Activated T-cell treated with anti-CD3 and anti-CD28 coated beads, Interleukin-2, amount 50 U/mL, for 4 hours (primary cell): Measurements from ENCODE around the gene OSM. TPM values are rescaled to one million over a fixed set of nuclear protein-coding genes. Genes with fewer than 3 reads are reported as not detected.
"Not testable (repeated sequence)": the region's sequence is repeated elsewhere in the genome, so short reads cannot be mapped to it uniquely, and the experiment has no call there.

Experiments
- ATAC-seq, 2 donors: fragments of 200-7000 bp; cut with Tn5 transposase; one replicate each; pipeline ENCODE4 v1.10.0; 2021
- DNase-seq: peaks from one replicate; pipeline ENCODE4 v3.0.0-alpha.2; 2020
- H3K27me3 Mint-ChIP-seq: one replicate; pipeline ENCODE4 v1.8.0; 2021; ENCODE audit warnings: low read depth, mixed read lengths
- H3K36me3 Mint-ChIP-seq: one replicate; pipeline ENCODE4 v1.8.0; 2022; ENCODE audit warnings: mixed read lengths; ENCODE audit not compliant: insufficient read depth
- H3K4me1 Mint-ChIP-seq: one replicate; pipeline ENCODE4 v1.8.0; 2021; ENCODE audit warnings: low read depth, mixed read lengths
- H3K4me3 Mint-ChIP-seq: one replicate; pipeline ENCODE4 v1.8.0; 2021; ENCODE audit warnings: mild to moderate bottlenecking, moderate library complexity, mixed read lengths
- H3K9me3 Mint-ChIP-seq: one replicate; pipeline ENCODE4 v1.8.0; 2021; ENCODE audit warnings: mixed read lengths
- total RNA-seq, 3 donors: library from RNA; stranded (reverse); gene quantifications; one replicate each; pipeline ENCODE4 v1.2.1, GENCODE V29; 2021

Gene OSM
- total RNA-seq, 3 donors from 2014 or later, result 18.4 to 30.7 (median 22.2) TPM

- Mint-ChIP-seq H3K36me3 (peaks cover 24% of the 10 kb centered on the region), H3K9me3 (no peaks in the 10 kb centered on the region), H3K4me1 (peaks cover 24% of the 10 kb centered on the region), H3K4me3 (peak overlapping the region; percentile 92), H3K27me3 (no peaks in the 10 kb centered on the region)
- no peak for ATAC-seq
- no peak for DNase-seq
These were observed 24.9 kb downstream of the OSM start for GRCh38 chr22:30241576-30242371.

- H3K4me3 Mint-ChIP-seq, result peak overlapping the region; percentile 92
These were observed 25.9 kb downstream of the OSM start for GRCh38 chr22:30240541-30241417.

DNA sequence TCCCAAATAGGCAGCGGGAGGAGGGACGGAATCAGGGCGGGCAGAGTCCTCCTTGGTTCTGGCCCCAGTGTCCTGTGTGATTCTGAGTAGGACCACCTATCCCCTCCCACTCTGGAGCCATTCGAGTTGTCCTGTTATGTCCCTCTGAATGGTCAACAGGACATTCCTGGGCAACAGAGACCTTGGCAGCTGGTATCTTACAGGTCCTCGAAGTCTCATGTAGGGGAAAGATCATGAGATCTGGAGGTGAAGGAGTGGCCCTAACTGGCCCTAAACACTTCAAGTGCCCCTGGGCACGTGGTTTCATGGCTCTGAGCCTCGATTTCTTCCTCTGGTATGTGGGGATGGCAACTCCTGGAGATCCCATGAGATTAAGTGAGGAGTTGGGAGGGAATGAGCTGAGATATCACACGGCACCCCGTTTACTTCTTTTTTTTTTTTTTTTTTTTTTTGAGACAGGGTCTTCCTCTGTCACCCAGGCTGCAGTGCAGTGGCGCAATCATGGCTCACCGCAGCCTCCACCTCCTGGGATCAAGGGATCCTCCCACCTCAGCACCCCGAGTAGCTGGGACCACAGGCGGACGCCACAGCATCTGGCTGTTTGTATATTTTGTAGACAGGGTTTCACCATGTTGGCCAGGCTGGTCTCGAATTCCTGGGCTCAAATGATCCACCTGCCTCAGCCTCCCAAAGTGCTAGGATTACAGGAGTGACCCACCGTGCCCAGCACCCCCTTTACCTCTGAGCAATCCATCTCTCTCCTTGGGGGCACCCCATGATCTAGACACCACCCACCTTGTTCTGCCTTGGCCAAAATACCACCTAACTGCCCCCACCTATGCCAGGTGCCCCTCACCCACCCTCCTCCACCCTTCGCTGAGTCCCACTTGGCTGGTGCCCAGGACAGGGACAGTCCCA, 26.9 kb downstream of the OSM start:
- DNase-seq (no peak), ATAC-seq (no peak)
- peaks cover 17% of the 10 kb centered on the region for H3K4me1 Mint-ChIP-seq
- no peaks in the 10 kb centered on the region for H3K9me3 Mint-ChIP-seq
- peaks cover 22% of the 10 kb centered on the region for H3K36me3 Mint-ChIP-seq
- no peaks in the 10 kb centered on the region for H3K27me3 Mint-ChIP-seq
- H3K4me3 Mint-ChIP-seq, result no peak overlapping the region

More at GRCh38 chr22:30240541-30241417, 25.9 kb downstream of the OSM start:
- H3K27me3 Mint-ChIP-seq, result no peaks in the 10 kb centered on the region
- DNase-seq (no peak), ATAC-seq (no peak)
- no peaks in the 10 kb centered on the region for H3K9me3 Mint-ChIP-seq
- H3K36me3 Mint-ChIP-seq, result peaks cover 24% of the 10 kb centered on the region
- peaks cover 21% of the 10 kb centered on the region for H3K4me1 Mint-ChIP-seq

GRCh38 chr22:30238661-30239487, 27.8 kb downstream of the OSM start:
- DNase-seq, result no peak
- H3K27me3 Mint-ChIP-seq, result no peaks in the 10 kb centered on the region
- no peak overlapping the region for H3K4me3 Mint-ChIP-seq
- no peak for ATAC-seq
- H3K36me3 Mint-ChIP-seq, result peaks cover 13% of the 10 kb centered on the region
- H3K4me1 Mint-ChIP-seq, result peaks cover 9% of the 10 kb centered on the region
- H3K9me3 Mint-ChIP-seq, result no peaks in the 10 kb centered on the region

DNA sequence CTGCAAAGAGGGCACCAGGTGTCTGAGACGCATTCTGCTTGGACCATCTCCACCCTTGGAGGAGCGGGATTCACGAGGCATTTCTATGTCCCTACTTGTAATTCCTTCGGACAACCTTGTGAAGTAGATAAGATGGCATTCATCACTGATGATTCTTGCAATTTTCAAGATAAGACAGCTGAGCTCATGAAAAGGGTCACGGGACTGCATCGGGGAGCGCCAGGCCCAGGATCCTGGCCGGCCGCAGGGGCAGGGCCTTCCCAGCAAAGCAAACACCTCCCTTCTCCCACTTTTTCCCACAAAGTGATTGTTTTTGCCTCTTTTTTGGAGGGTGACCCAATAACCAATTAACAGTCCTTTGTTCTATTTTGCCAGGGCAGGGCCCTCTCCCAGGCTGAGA, 28.5 kb downstream of the OSM start:
- peaks cover 8% of the 10 kb centered on the region for H3K36me3 Mint-ChIP-seq
- no peaks in the 10 kb centered on the region for H3K9me3 Mint-ChIP-seq
- DNase-seq (no peak), ATAC-seq (no peak)
- H3K27me3 Mint-ChIP-seq, result no peaks in the 10 kb centered on the region
- H3K4me3 Mint-ChIP-seq, result no peak overlapping the region
- H3K4me1 Mint-ChIP-seq, result peaks cover 6% of the 10 kb centered on the region

DNA sequence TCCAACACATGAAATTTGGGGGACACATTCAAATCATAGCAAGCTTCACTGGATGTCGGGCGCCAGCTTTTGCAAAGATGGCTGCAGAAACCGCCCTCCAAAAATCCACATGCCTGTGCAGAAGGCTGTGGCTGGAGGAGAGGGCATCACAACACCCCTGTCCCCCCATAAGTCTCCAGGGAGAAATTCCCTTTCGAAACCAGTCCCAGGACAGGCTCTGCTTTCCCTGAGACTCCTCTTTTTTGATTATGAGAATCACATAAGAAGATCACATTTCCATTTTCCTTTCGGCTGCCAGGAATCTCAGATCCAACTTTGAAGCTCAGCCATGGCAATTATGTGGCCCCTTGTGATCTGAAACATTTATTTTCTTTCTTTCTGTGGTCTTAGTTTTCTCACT, 29.8 kb downstream of the OSM start:
- DNase-seq (no peak), ATAC-seq (no peak)
- H3K27me3 Mint-ChIP-seq, result no peaks in the 10 kb centered on the region
- peaks cover 2% of the 10 kb centered on the region for H3K36me3 Mint-ChIP-seq
- no peak overlapping the region for H3K4me3 Mint-ChIP-seq
- H3K4me1 Mint-ChIP-seq, result peaks cover 3% of the 10 kb centered on the region
- H3K9me3 Mint-ChIP-seq, result no peaks in the 10 kb centered on the region

DNA sequence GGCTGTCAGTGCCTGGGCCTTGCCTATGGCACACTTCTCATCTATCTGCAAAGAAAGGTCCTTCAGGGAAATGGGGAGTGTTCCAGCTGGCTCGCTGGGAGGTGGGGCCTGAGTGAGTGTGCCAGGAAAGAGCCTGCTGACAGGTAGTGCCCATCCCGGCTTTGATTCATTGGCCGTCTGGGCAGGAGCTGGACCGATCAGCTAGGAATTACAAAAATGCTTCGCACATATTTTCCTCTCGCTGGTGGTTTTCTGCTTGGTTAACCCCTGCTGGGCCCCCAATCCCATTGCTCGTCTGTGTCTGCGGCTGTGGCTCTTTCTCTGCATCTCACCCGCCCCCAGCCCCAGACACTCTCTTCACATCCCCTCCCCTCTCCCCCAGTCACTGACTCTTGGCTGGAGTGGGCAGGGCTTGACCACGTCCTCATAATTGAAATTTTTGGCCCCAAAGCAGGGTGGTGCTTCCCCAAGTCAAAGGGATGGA, 30.9 kb downstream of the OSM start:
- no peaks in the 10 kb centered on the region for H3K4me1 Mint-ChIP-seq
- ATAC-seq, result no peak
- H3K36me3 Mint-ChIP-seq, result peaks cover 2% of the 10 kb centered on the region
- no peaks in the 10 kb centered on the region for H3K27me3 Mint-ChIP-seq
- H3K4me3 Mint-ChIP-seq, result no peak overlapping the region
- no peaks in the 10 kb centered on the region for H3K9me3 Mint-ChIP-seq
- no peak for DNase-seq

- Mint-ChIP-seq H3K9me3 (no peaks in the 10 kb centered on the region), H3K4me1 (no peaks in the 10 kb centered on the region), H3K4me3 (no peak overlapping the region), H3K36me3 (peaks cover 2% of the 10 kb centered on the region), H3K27me3 (no peaks in the 10 kb centered on the region)
- ATAC-seq (no peak), DNase-seq (no peak)
These were observed 31.7 kb downstream of the OSM start for GRCh38 chr22:30234786-30235470.

DNA sequence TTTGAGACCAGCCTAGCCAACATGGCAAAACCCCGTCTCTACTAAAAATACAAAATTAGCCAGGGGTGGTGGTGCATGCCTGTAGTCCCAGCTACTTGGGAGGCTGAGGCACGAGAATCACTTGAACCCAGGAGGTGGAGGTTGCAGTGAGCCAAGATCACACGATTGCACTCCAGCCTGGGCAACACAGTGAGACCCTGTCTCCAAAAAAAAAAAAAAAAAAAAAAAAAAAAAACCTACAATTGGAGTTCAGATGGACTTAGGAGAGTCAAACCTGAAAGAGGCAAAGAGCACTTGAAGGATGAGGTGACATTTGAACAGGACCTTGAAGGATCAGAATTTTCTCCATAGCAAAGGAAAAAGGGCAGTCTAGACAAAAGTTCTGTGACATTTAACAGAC, 32.3 kb downstream of the OSM start:
- H3K4me1 Mint-ChIP-seq, H3K9me3 Mint-ChIP-seq, ATAC-seq, H3K4me3 Mint-ChIP-seq, H3K36me3 Mint-ChIP-seq, DNase-seq, H3K27me3 Mint-ChIP-seq: not testable (repeated sequence)

DNA sequence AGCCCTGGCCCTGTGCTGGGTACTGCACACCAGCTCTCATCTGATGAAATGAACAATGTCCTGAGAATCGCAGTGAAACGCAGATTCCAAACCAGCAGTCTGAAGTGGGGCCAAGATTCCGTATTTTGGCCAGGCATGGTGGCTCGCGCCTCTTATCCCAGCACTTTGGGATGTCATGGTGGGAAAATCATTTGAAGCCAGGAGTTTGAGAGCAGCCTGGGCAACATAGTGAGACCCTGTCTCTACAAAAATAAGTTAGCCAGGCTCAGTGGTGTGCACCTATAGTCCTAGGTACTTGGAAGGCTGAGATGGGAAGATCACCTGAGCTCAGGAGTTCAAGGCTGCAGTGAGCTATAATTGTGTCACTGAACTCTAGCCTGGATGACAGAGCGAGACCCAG, 33.1 kb downstream of the OSM start:
- H3K4me3 Mint-ChIP-seq, result no peak overlapping the region
- ATAC-seq (no peak), DNase-seq (no peak)
- no peaks in the 10 kb centered on the region for H3K36me3 Mint-ChIP-seq
- H3K27me3 Mint-ChIP-seq, result no peaks in the 10 kb centered on the region
- peaks cover 2% of the 10 kb centered on the region for H3K4me1 Mint-ChIP-seq
- no peaks in the 10 kb centered on the region for H3K9me3 Mint-ChIP-seq

DNA sequence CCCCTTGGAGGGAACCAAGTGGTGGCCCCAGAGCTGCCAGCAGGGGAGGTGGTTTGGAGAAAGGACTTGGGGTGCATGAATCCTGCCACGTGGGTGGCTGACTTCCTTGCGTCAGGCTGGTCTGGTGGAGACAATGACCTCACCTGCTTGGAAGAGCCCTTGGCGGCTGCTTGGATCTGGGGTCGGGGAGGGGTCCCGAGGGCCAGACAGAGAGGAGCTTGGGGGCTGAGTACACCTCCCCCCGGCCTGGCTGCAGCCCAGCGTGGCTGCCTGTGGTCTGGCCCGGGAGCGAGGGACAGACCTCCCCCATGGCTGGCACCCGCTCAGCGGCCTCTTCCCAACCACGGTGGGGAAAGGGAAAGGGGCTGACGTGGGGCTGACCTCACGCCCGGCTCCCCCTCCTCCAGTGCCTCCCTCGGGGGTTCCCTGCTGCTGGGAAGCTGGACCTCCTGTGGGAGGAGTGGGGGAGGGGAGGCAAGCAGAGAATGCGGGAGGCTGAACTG, 33.9 kb downstream of the OSM start:
- peaks cover 6% of the 10 kb centered on the region for H3K4me1 Mint-ChIP-seq
- H3K9me3 Mint-ChIP-seq, result no peaks in the 10 kb centered on the region
- ATAC-seq, result no peak
- no peaks in the 10 kb centered on the region for H3K36me3 Mint-ChIP-seq
- no peaks in the 10 kb centered on the region for H3K27me3 Mint-ChIP-seq
- no peak overlapping the region for H3K4me3 Mint-ChIP-seq
- DNase-seq, result no peak

DNA sequence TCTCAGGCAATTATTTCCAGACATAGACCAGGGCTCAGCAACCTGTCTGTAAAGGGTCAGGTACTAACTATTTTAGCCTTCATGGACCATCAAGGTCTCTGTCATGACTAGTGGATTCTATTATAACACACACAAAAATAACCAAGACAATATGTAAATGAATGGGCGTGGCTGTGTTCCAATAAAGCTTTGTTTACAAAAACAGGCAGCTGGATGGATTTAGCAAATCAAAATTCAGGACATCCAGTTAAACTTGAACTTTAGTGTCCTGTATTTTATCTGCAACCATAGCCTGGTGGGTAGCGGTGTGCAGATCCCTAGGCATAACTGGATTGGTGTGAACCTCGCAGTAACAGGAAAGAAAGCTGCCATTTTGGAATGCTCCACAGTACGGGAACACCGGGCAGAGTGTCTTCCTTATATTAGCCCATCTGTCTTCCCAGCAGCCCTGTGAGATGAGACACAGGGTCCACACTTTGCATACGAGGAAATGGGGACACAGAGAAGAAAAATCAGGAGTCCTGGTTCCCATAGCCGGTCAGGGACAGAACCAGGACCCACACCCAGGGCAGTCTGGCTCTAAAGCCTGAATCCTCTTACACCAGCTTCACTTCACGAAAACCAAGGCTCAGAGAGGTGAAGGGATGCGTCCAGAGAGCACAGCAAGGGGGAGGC, 35.7 kb downstream of the OSM start:
- H3K27me3 Mint-ChIP-seq, result no peaks in the 10 kb centered on the region
- DNase-seq, result no peak
- no peak for ATAC-seq
- H3K4me3 Mint-ChIP-seq, result no peak overlapping the region
- no peaks in the 10 kb centered on the region for H3K36me3 Mint-ChIP-seq
- peaks cover 16% of the 10 kb centered on the region for H3K4me1 Mint-ChIP-seq
- no peaks in the 10 kb centered on the region for H3K9me3 Mint-ChIP-seq
